ENCODE results near the gene UGT3A2. TPM values are rescaled to one million over a fixed set of nuclear protein-coding genes. Genes with fewer than 3 reads are reported as not detected.

Gene UGT3A2
- total and polyA plus RNA-seq, 2 donors (not counting 1 experiment from before 2014, with no cell fraction given): not detected

DNA sequence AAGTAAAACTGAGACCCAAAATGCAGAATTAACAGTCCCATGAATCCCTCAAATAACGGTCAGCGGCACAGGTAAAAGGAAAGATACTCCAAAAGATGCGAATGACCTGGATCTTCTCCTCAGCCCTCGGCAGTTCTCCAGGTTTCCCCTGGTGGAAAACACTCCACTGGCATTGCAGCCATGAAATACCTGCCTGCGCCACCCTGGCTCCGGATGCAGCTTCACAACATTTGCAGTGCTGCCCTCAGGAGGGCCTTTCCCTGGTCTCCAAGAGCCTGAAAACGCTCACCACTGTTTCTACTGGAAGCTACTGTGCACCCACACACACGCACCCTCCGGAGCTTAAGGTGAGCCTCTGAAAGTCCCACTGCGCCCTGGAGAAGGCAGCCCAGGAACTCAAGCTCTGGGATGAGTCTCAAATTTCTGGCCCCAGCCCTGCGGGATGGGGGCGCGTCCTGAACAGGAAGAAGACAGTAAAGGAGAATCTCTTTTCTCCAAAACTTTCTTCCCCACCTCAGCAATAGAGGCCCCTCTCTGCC is 612 bp downstream of the UGT3A2 start:
- intact Hi-C loops (cut with micrococcal nuclease): no loop called here
- no peak overlapping the region for H3K4me3 ChIP-seq (ENCODE audit: control extremely low read depth in 1 of 5, extremely low read depth in 1 of 5, insufficient read depth in 1 of 5, low read depth in 2 of 5, low read length in 4 of 5)

DNA sequence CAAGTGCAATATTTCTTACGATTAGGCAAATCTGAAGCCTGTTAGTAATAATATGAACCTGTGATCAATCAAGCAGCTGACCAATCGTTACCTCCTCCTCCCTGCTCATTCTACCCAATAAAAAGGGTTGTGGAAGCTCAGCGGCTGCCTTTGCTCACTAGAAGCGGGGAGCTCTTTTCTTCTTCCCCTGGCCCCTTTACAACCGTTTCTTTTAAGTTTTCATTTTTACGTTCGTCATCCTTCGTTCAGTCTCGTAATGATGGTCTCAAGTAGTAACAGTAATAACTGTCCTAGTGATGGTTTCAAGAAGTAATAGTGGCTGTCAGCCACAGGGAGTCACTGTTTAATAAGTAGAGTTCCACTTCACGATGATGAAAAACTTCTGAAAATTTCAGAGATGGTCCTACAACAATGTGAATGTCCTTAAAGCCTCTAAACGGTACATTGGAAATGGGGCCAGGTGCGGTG is 6.2 kb downstream of the UGT3A2 start:
- Mint-ChIP-seq H3K27me3 (peaks cover 24% of the 10 kb centered on the region), H3K9me3 (ENCODE audit: insufficient read depth) (no peaks in the 10 kb centered on the region), H3K4me1 (no peaks in the 10 kb centered on the region), H3K4me3 (no peak overlapping the region), H3K27ac (no peak overlapping the region)
- no peak overlapping the region for H3K4me2 ChIP-seq (replicated peaks; ENCODE audit: low read depth, low read length, poor library complexity, severe bottlenecking)
- no peaks in the 10 kb centered on the region for H3K9me3 ChIP-seq (ENCODE audit: control extremely low read depth in 1 of 3, control insufficient read depth in 2 of 3, insufficient read depth in 1 of 3, low read length in 2 of 3)
- H3K9ac ChIP-seq (ENCODE audit: low read length): no peak overlapping the region
- H2AFZ ChIP-seq (ENCODE audit: insufficient read depth, low read depth, low read length, poor library complexity, severe bottlenecking): no peak overlapping the region
- H3K4me1 ChIP-seq (ENCODE audit: control insufficient read depth in 2 of 2, insufficient read depth in 2 of 2, low read length in 2 of 2): no peaks in the 10 kb centered on the region
- no peak overlapping the region for H3K27ac ChIP-seq (ENCODE audit: low read length in 2 of 2)
- no peaks in the 10 kb centered on the region for H3K27me3 ChIP-seq (replicated peaks in 1 of 4; ENCODE audit: control extremely low read depth in 1 of 4, control insufficient read depth in 3 of 4, insufficient read depth in 4 of 4, low read length in 3 of 4)
- H3K79me2 ChIP-seq (ENCODE audit: control insufficient read depth, insufficient read depth, low read length): no peaks in the 10 kb centered on the region
- CTCF ChIA-PET: no interaction called here
- H4K20me1 ChIP-seq (ENCODE audit: control insufficient read depth, insufficient read depth, low read length, poor library complexity, severe bottlenecking): no peaks in the 10 kb centered on the region
- WGBS (ENCODE audit: insufficient coverage): 65% methylated on average over 7 of the region's 12 CpGs
- intact Hi-C loops (cut with micrococcal nuclease): no loop called here
- ATAC-seq (ENCODE audit: low read depth) (no peak), DNase-seq (no peak)
- no peaks in the 10 kb centered on the region for H3K36me3 ChIP-seq (replicated peaks in 1 of 2; ENCODE audit: control extremely low read depth in 1 of 2, control insufficient read depth in 1 of 2, extremely low read depth in 1 of 2, insufficient read depth in 2 of 2, low read length in 1 of 2)
- POLR2A ChIA-PET: no interaction called here
- TF ChIP-seq, protein P1, sequence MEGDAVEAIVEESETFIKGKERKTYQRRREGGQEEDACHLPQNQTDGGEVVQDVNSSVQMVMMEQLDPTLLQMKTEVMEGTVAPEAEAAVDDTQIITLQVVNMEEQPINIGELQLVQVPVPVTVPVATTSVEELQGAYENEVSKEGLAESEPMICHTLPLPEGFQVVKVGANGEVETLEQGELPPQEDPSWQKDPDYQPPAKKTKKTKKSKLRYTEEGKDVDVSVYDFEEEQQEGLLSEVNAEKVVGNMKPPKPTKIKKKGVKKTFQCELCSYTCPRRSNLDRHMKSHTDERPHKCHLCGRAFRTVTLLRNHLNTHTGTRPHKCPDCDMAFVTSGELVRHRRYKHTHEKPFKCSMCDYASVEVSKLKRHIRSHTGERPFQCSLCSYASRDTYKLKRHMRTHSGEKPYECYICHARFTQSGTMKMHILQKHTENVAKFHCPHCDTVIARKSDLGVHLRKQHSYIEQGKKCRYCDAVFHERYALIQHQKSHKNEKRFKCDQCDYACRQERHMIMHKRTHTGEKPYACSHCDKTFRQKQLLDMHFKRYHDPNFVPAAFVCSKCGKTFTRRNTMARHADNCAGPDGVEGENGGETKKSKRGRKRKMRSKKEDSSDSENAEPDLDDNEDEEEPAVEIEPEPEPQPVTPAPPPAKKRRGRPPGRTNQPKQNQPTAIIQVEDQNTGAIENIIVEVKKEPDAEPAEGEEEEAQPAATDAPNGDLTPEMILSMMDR (IDR thresholded peaks at IDR 0.05): no peak
- TF ChIP-seq EZH2 (IDR thresholded peaks at IDR 0.05; ENCODE audit: borderline replicate concordance, insufficient read depth, low read depth, low read length, poor library complexity, severe bottlenecking): no peak
- H3K4me3 ChIP-seq (ENCODE audit: control extremely low read depth in 1 of 5, extremely low read depth in 1 of 5, insufficient read depth in 1 of 5, low read depth in 2 of 5, low read length in 4 of 5): no peak overlapping the region

More for the DNA sequence above, 612 bp downstream of the UGT3A2 start:
- H3K27me3 Mint-ChIP-seq: peaks cover 24% of the 10 kb centered on the region
- Histone ChIP-seq H3K4me1 (ENCODE audit: control insufficient read depth in 2 of 2, insufficient read depth in 2 of 2, low read length in 2 of 2) (peaks cover 5 to 10% of the 10 kb centered on the region in 2 donors), H4K20me1 (ENCODE audit: control insufficient read depth, insufficient read depth, low read length, poor library complexity, severe bottlenecking) (no peaks in the 10 kb centered on the region), H3K9ac (ENCODE audit: low read length) (no peak overlapping the region), H3K27ac (ENCODE audit: low read length in 2 of 2) (no peak overlapping the region), H3K4me2 (replicated peaks; ENCODE audit: low read depth, low read length, poor library complexity, severe bottlenecking) (no peak overlapping the region), H3K27me3 (replicated peaks in 1 of 4; ENCODE audit: control extremely low read depth in 1 of 4, control insufficient read depth in 3 of 4, insufficient read depth in 4 of 4, low read length in 3 of 4) (peaks cover 0 to 7% (median 0%) of the 10 kb centered on the region in 4 experiments), H3K36me3 (replicated peaks in 1 of 2; ENCODE audit: control extremely low read depth in 1 of 2, control insufficient read depth in 1 of 2, extremely low read depth in 1 of 2, insufficient read depth in 2 of 2, low read length in 1 of 2) (no peaks in the 10 kb centered on the region), H2AFZ (ENCODE audit: insufficient read depth, low read depth, low read length, poor library complexity, severe bottlenecking) (no peak overlapping the region), H3K79me2 (ENCODE audit: control insufficient read depth, insufficient read depth, low read length) (no peaks in the 10 kb centered on the region), H3K9me3 (ENCODE audit: control extremely low read depth in 1 of 3, control insufficient read depth in 2 of 3, insufficient read depth in 1 of 3, low read length in 2 of 3) (no peaks in the 10 kb centered on the region)
- WGBS (ENCODE audit: insufficient coverage): 37% methylated on average over 13 of the region's 13 CpGs
- TF ChIP-seq, protein P1 (IDR thresholded peaks at IDR 0.05): no peak
- TF ChIP-seq EZH2 (IDR thresholded peaks at IDR 0.05; ENCODE audit: borderline replicate concordance, insufficient read depth, low read depth, low read length, poor library complexity, severe bottlenecking): no peak
- CTCF ChIA-PET: no interaction called here
- H3K9me3 Mint-ChIP-seq (ENCODE audit: insufficient read depth): no peaks in the 10 kb centered on the region
- DNase-seq (no peak), ATAC-seq (ENCODE audit: low read depth) (no peak)
- peaks cover 4% of the 10 kb centered on the region for H3K4me1 Mint-ChIP-seq
- H3K27ac Mint-ChIP-seq: no peak overlapping the region
- H3K4me3 Mint-ChIP-seq: no peak overlapping the region
- POLR2A ChIA-PET: no interaction called here

Data from B cell (primary cell).